Subcutaneous abdominal adipose tissue (tissue), 5 donors: ENCODE measurements around the gene CDYL.
A peak's percentile ranks its signal among the peaks of the same experiment; 100 is the strongest.

Experiments
- H3K27ac ChIP-seq: one replicate; pipeline ENCODE4 v1.7.0; 2013; ENCODE audit warnings: low read depth, mild to moderate bottlenecking, inconsistent platforms, low read length, moderate library complexity
- H3K27me3 ChIP-seq, 5 donors: one replicate each; pipeline ENCODE4 v1.7.0; 2013; ENCODE audit warnings: low read length in 5 of 5, inconsistent platforms in 1 of 5; ENCODE audit not compliant: control insufficient read depth in 5 of 5, insufficient read depth in 4 of 5
- H3K36me3 ChIP-seq, 5 donors: one replicate each; pipeline ENCODE4 v1.7.0; 2013; ENCODE audit warnings: low read length in 5 of 5; ENCODE audit not compliant: control insufficient read depth in 5 of 5, insufficient read depth in 5 of 5
- H3K4me1 ChIP-seq, 5 donors: one replicate each; pipeline ENCODE4 v1.7.0; 2013; ENCODE audit warnings: low read length in 5 of 5, mild to moderate bottlenecking in 3 of 5, moderate library complexity in 1 of 5; ENCODE audit not compliant: control insufficient read depth in 5 of 5, insufficient read depth in 5 of 5
- H3K4me3 ChIP-seq, 5 donors: one replicate each; pipeline ENCODE4 v1.7.0; 2013; ENCODE audit warnings: low read length in 5 of 5, low read depth in 1 of 5
- H3K9ac ChIP-seq, 5 donors: one replicate each; pipeline ENCODE4 v1.7.0; 2013; ENCODE audit warnings: low read length in 5 of 5, mild to moderate bottlenecking in 4 of 5, moderate library complexity in 3 of 5
- H3K9me3 ChIP-seq, 5 donors: one replicate each; pipeline ENCODE4 v1.7.0; 2013; ENCODE audit warnings: low read length in 5 of 5; ENCODE audit not compliant: control insufficient read depth in 5 of 5
- donor health status: healthy.
- donor health status: healthy.
- donor health status: healthy.
- donor health status: healthy.
- donor health status: healthy.

CDYL gene

GRCh38 chr6:4924661-4925271 is 148.6 kb downstream of the CDYL start:
- no peaks in the 10 kb centered on the region for H3K9me3 ChIP-seq
- no peak overlapping the region for H3K4me3 ChIP-seq
- no peaks in the 10 kb centered on the region for H3K36me3 ChIP-seq
- H3K27ac ChIP-seq, result no peak overlapping the region
- no peaks in the 10 kb centered on the region for H3K27me3 ChIP-seq
- H3K4me1 ChIP-seq, result peaks cover 0 to 11% (median 0%) of the 10 kb centered on the region in 5 donors
- no peak overlapping the region for H3K9ac ChIP-seq

DNA sequence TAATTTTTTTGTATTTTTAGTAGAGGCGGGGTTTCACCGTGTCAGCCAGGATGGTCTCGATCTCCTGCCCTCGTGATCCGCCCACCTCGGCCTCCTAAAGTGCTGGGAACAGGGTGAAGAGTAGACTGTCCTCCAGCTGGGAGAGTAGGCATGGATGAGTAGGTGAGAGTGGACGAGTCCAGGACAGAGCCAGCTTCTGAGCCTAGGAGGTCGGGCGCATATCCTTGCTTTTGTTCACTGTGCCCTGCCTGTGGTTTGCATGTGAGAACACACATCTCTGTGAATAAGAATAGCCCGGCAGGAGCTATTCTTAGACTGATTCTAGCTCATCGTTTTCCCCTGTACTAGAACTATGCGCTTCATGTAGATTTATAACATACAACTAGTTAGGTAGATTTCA is 149.4 kb downstream of the CDYL start:
- peaks cover 0 to 20% (median 0%) of the 10 kb centered on the region in 5 donors for H3K4me1 ChIP-seq
- no peaks in the 10 kb centered on the region for H3K9me3 ChIP-seq
- no peak overlapping the region for H3K9ac ChIP-seq
- no peaks in the 10 kb centered on the region for H3K27me3 ChIP-seq
- H3K4me3 ChIP-seq, result no peak overlapping the region
- H3K36me3 ChIP-seq, result no peaks in the 10 kb centered on the region
- H3K27ac ChIP-seq, result no peak overlapping the region

DNA sequence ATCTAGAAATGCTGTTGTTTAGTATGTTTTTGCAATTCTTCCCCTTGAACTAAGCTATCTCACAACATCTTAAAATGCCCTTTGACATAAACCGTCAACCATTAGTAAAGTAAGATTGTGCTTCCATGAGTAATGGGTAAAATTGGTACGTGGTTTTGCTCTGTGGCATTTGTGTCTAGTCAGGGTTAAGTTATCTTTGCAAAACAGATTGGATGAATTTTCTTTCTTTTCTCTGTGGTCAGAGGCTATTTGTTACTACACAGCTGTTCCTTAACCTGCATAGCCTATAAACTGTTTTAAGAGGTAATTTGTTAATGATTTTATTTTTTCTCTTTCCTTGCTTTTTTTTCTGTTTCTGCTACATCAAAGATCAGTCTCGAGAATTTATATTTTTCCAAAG is 152.2 kb downstream of the CDYL start:
- Histone ChIP-seq H3K27me3 (no peaks in the 10 kb centered on the region), H3K9me3 (no peaks in the 10 kb centered on the region), H3K27ac (no peak overlapping the region), H3K9ac (no peak overlapping the region), H3K36me3 (no peaks in the 10 kb centered on the region), H3K4me3 (no peak overlapping the region), H3K4me1 (peaks cover 0 to 35% (median 26%) of the 10 kb centered on the region in 5 donors)

GRCh38 chr6:4929097-4929718 is 153.0 kb downstream of the CDYL start:
- Histone ChIP-seq H3K36me3 (no peaks in the 10 kb centered on the region), H3K9me3 (no peaks in the 10 kb centered on the region), H3K27ac (no peak overlapping the region), H3K9ac (no peak overlapping the region), H3K4me1 (peaks cover 0 to 35% (median 26%) of the 10 kb centered on the region in 5 donors), H3K27me3 (no peaks in the 10 kb centered on the region), H3K4me3 (no peak overlapping the region)

- H3K4me1 ChIP-seq, result peaks cover 0 to 35% (median 26%) of the 10 kb centered on the region in 5 donors
- H3K9ac ChIP-seq, result no peak overlapping the region
- H3K4me3 ChIP-seq, result no peak overlapping the region
- H3K9me3 ChIP-seq, result no peaks in the 10 kb centered on the region
- H3K36me3 ChIP-seq, result no peaks in the 10 kb centered on the region
- H3K27ac ChIP-seq, result no peak overlapping the region
- H3K27me3 ChIP-seq, result no peaks in the 10 kb centered on the region
Observed at GRCh38 chr6:4930025-4930691, 154.0 kb downstream of the CDYL start.

DNA sequence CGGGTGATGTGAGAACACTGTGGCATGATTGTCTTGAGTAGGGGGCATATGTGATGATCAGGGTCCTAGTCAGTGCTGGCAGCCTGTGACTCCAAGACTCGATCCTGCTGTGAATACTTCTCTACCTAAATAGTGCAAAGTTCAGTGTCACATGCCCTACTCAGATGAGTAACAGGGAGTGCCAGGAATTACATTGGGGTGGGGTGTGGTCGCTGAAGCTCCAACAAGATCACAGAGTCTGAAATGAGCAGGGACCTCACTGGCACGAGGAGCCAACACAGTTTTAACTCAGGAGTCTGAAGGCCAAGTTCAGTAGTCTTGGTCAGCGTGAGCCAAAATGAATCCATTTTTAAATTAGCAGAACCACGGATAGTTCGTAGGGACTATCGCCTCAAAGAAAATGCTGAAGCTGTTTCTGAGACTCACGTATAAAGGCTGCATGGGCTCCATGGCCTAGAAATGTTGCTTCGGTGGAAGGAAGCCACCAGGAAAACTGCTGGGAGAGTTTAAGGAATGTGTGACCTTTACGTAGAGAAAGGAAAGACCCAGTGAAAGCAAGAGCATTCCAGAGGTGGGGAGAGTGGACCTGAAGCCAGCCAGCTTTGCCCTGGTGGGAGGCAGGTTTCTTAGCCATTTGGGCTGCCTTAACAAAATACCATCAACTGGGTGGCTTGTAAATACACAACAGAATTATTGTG is 155.5 kb downstream of the CDYL start:
- no peaks in the 10 kb centered on the region for H3K9me3 ChIP-seq
- H3K27me3 ChIP-seq, result no peaks in the 10 kb centered on the region
- peaks cover 0 to 35% (median 31%) of the 10 kb centered on the region in 5 donors for H3K4me1 ChIP-seq
- H3K36me3 ChIP-seq, result peaks cover 0 to 3% (median 0%) of the 10 kb centered on the region in 5 donors
- H3K9ac ChIP-seq, result no peak overlapping the region
- no peak overlapping the region for H3K27ac ChIP-seq
- H3K4me3 ChIP-seq, result peak overlapping the region in 1 of 5 donors; percentile 9

DNA sequence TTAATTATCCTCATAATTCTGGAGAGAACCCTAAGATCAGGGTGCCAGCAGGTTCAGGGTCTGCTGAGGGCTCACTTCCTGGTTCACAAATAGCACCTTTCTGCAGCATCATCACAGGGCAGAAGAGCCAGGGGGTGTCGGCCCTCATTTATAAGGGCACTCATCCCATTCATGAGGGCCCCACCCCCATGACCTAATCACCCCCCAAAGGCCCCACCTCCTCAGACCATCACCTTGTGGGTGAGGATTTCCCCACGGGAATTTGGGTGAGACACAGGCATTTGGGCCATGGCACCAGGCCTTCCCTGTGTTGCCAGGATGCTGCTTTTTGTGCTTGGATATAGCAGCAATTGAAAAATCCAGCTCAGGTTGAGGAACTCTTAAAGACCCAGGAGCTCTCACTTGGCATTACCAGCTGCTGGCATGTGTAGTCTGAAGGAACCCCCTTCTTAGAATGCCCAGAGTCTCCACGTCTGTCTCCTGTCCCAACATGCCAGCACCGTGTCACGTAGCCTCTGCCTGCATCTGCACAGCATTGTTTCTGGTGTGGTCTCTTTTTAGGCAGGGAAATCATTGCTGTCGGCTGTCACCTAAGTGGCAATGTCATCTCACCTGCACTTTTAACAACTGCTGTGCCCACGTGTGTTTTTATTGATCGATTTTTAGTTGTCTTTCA is 156.2 kb downstream of the CDYL start:
- peaks cover 0 to 3% (median 0%) of the 10 kb centered on the region in 5 donors for H3K36me3 ChIP-seq
- H3K4me3 ChIP-seq, result peak overlapping the region in 1 of 5 donors; percentile 9
- no peaks in the 10 kb centered on the region for H3K27me3 ChIP-seq
- no peak overlapping the region for H3K9ac ChIP-seq
- H3K9me3 ChIP-seq, result no peaks in the 10 kb centered on the region
- H3K4me1 ChIP-seq, result peaks cover 0 to 35% (median 33%) of the 10 kb centered on the region in 5 donors
- no peak overlapping the region for H3K27ac ChIP-seq

DNA sequence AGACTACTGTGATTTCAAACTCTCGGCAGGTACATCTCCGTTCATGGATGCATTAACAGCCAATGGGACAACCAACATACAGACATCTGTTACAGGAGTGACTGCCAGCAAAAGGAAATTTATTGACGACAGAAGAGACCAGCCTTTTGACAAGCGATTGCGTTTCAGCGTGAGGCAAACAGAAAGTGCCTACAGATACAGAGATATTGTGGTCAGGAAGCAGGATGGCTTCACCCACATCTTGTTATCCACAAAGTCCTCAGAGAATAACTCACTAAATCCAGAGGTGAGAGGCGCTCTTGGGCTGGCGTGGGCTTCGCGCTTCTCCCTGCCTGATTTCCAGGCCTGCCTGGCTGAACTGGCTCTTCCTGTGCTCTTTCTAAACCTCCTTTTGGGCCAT is 159.3 kb downstream of the CDYL start:
- H3K4me1 ChIP-seq, result peaks cover 0 to 34% (median 27%) of the 10 kb centered on the region in 5 donors
- H3K27ac ChIP-seq, result no peak overlapping the region

DNA sequence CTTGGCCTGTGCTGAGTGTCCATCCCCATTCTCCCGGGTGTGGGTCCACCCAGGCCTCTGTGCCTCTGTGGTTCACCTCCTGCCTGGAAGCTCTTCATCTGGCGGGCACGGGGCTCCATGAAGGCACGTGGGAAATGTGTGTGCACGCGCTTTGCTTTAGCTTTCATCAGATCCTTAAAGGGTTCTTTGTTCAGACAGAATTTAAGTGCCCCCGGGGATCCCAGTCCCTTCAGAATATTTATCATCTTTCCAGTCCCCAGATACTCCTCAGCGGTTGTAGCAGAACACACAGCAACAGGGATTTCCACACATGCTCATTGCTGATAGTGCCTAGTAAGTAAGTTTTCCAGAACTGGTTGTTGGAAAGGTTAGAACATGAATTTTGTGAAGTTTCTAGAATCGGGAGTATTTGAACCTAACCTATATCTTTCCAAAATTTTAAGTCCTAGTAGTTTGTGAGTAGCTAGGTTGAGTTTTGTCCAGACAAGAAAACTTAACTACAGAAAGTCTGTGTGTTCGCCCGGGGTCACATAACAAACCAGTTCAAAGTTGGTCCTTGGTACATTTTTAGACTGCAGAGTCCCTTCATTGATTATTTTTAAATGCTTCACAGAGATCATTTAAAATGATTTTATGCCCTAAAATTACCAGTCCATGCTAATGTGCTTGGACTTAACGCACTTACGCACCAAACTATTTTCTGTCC is 159.9 kb downstream of the CDYL start:
- peaks cover 0 to 30% (median 21%) of the 10 kb centered on the region in 5 donors for H3K4me1 ChIP-seq
- no peak overlapping the region for H3K9ac ChIP-seq
- peaks cover 0 to 3% (median 3%) of the 10 kb centered on the region in 5 donors for H3K36me3 ChIP-seq
- no peak overlapping the region for H3K4me3 ChIP-seq
- no peak overlapping the region for H3K27ac ChIP-seq
- no peaks in the 10 kb centered on the region for H3K27me3 ChIP-seq
- H3K9me3 ChIP-seq, result no peaks in the 10 kb centered on the region

More for the DNA sequence above, 159.3 kb downstream of the CDYL start:
- H3K27me3 ChIP-seq, result no peaks in the 10 kb centered on the region
- H3K4me3 ChIP-seq, result no peak overlapping the region
- no peaks in the 10 kb centered on the region for H3K9me3 ChIP-seq
- no peak overlapping the region for H3K9ac ChIP-seq
- H3K36me3 ChIP-seq, result peaks cover 0 to 3% (median 3%) of the 10 kb centered on the region in 5 donors
